NCI-H2227 (cell line): ENCODE measurements around the gene CAMK1D.

Experiments
- DNase-seq: peaks from one replicate; lab custom pipeline; 2025; ENCODE audit not compliant: unreplicated experiment; lab: John Stamatoyannopoulos, UW

The CAMK1D gene

DNA sequence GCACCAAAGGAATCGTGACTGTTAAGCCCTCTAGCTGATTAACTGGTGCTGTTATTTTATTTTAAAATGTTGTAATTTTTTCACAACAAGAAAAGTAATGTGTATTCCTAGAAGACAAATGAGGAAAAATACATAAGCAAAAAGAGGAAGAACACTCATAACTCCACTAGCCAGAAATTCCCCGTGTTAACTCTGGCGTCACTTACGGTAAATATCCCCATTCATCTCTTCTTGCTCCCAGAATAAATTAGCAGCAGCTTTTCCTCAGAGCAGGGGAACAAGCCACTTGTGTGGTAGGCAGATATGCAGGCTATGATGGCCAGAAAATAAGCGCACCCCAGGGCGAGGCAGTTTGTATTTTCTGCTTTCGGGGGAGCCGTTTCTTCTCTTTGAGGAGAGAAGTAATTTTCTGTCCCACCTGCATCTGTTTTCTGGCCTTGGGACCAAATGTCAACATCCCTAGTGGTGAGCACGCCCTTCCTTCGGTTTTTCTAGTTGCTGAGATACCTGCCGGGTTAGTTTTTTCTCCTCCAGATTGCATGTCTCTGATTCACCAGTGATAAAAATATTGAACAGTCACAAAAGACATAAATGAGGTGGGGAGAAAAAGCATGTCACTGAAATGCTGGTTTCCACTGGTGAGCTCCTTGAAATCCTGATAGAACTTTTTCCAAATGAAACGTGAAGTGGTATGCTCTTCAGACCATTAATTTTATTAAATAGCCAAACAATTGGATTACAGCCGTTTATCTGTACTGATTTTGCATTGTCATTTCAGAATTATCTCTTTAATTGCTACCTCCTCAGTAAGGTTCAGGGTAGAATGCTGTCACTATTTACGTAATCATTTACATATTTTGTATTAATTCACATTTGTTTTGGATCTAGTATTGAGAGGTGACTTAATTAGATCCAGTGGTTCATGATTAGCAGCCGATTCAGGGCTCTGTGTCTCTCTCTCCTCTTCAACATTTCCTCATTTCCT, 268.1 kb downstream of the CAMK1D start:
- DNase-seq = no peak

DNA sequence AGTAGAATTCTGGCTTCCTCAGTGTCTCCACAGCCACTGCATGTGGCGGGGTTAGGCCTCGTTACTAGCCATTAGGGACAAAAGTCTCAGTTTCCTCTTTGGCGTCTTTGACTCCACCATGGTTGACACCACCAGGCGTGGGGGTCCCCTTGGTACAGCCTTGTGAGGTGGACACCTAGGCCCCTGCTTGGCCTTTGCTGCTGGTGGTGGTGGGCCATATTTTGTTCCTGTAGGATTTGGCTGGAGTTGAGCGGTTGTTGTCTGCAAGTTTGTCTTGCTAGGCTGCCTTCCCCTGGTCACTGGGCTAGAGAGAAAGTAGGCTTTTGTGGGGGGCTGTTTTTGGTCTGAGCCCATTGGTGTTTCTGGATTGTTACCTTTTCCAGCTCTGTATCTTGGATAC, 272.7 kb downstream of the CAMK1D start:
- no peak for DNase-seq

DNA sequence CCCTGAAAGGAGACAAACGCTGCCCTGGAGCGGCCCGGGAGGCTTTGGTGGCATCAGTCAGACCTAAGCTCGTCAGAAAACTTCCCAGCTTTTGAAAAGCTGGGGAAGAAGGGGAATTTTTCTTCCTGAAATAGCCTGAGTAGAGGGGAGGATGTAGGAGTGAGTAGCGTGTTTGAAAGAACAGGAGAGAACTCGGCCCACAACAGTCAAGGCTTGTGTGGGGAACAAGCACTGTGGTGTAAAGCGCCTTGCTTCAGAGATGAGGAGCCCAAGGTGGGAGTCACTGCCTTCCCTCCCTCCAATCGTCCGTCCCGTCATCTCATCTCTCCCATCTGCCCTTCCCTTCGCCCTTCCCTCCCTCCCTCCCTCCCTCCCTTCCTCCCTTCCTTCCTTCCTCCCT, 273.3 kb downstream of the CAMK1D start:
- no peak for DNase-seq

DNA sequence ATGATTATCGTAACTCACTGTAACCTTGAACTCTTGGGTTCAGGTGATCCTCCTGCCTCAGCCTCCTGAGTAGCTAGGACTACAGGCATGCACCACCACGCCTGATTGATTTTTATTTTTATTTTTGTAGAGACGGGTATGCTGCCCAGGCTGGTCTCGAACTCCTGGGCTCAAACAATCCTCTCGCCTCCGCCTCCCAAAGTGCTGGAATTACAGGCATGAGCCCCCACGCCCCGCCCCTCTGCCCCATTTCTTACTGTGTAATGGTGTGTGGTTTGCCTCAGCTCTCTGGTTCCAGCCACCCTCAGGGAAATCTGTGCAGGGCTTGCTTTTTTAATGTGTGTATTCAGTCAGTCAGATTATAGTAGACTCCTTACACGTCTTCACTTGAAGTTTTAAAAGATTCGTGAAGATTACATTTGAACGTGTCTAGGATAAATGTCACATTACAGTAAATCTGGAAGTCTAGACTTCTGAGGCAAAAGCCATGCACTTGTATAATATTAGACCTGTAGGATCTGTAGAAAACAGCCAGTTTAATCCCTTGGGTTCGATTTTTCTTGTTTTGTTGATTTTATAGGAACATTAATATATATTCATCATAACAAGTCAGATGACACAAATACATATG, 276.2 kb downstream of the CAMK1D start:
- no peak for DNase-seq

DNA sequence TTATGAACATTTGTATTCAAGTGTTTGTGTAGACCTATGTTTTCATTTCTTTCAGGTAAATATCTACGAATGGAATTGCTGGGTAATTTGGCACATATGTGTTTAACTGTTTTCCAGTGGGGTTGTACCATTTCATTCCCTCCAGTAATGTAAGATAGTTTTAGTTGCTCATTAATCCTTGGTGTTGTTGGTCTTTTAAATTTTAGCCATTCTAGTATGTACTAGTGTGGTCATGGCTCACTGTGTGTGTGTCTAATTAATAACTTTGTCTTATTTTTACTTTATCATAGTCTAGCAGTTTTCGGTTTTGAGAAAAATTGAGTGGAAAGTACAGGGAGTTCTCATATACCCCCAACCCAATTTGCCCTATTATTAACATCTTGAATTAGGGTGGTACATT, 278.8 kb downstream of the CAMK1D start:
- DNase-seq = no peak

DNA sequence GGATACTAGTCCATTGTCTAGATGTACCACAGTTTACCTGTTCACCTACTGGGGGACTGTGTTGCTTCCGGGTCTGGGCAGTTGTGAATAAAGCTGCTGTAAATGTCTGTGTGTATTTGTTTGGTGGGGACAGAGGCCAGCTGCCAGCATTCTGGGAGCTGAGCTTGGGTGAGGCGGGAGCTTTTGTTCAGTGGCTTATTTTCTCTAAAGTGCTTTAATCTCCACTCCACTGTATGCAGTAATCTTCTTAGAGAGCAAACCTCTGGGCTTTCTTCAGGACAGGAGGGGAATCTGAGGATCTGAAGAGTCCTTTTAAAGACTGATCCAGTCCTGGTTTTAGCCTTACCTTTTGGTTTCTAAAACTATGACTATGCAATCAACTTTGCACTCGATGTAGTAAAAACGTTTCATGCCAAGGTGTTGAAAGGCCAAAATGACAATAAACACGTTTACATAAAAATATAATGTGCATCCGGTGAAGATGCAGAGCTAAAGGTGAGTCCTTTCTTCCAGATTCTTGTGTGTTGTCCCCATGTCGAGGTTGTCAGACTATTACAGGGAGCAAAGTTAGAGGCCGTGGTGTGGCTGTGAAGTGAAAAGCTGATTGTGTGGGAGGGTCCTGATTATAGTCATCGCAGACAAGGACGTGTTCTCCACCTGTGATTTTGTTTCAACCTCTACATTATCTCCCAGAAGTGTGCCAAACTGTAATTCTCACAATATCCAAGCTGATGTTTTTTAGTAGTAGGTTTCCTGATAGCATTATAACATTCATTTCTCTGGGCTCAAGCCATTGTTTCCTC, 279.8 kb downstream of the CAMK1D start:
- peak; percentile 65 for DNase-seq

DNA sequence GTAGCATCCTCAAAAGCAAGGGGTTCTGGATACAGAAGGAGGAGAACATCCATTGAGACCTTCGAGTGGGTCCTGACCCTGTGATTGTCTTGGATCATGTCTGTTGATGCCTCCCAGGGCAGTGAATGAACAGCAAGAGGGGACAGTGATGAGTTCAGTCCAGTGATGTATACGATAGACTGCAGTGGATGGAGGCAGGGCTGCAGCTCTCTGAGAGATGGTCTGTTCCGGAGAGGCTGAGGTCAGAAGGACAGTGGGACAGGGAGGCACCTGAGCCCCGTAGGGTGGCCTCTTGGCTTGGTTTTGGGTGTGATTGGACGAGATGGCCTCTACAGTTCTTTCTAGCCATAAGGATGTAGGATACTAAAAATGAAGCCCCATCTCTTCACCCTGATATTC, 280.4 kb downstream of the CAMK1D start:
- peak; percentile 20 for DNase-seq

DNA sequence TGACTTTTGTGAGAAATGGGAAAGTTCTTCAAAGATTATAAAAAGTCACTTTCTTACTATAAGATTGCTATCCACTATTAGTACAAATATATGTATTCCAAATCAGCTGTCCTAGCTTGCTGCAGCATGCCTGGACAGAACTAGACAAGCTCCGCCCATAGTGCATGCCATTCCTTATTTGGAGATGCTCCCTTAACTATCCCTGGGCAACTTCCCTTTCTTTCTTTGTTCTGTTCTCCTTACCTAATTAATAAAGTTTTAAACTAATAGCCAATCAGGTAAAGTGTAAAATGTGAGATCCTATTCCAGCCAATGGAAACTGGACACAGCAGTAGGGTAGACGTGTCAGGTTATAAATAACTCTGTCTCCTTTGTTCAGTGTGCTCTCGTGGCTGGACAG, 281.9 kb downstream of the CAMK1D start:
- DNase-seq = no peak

DNA sequence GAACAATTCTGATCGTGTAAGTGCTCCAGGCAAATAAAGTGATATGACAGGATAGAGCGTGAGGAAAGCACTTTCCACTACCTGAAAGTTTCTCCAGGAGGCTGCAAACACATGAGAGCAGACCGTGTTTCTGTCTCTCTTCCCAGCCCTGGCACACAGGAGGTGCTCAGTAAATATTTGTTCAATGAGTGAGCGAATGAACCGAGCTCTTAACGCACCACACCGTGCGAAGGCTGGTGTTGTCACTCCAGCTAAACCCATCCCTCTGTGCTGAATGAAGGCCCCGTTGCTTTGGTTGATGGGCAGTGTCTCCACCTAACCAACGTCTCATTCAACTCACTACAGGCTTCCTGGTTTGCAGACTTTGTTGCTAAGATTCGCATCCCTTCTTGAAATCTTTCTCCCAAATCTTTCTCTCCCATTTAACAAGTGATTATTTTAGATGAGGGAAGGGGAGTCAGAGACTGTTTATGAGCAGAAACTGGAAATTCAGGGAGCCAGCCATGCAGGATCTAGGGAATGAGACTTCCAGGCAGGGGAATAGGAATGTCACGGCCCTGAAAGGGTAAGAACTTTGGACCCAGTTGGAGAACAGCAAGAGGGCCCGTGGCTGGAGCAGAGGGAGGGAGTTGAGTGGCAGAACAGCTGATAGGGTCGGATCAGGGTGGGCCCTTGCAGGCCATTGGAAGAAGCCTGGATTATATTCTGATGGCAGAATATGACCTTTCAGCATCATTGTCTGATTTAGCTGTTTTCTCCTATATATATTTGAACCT, 282.6 kb downstream of the CAMK1D start:
- no peak for DNase-seq

DNA sequence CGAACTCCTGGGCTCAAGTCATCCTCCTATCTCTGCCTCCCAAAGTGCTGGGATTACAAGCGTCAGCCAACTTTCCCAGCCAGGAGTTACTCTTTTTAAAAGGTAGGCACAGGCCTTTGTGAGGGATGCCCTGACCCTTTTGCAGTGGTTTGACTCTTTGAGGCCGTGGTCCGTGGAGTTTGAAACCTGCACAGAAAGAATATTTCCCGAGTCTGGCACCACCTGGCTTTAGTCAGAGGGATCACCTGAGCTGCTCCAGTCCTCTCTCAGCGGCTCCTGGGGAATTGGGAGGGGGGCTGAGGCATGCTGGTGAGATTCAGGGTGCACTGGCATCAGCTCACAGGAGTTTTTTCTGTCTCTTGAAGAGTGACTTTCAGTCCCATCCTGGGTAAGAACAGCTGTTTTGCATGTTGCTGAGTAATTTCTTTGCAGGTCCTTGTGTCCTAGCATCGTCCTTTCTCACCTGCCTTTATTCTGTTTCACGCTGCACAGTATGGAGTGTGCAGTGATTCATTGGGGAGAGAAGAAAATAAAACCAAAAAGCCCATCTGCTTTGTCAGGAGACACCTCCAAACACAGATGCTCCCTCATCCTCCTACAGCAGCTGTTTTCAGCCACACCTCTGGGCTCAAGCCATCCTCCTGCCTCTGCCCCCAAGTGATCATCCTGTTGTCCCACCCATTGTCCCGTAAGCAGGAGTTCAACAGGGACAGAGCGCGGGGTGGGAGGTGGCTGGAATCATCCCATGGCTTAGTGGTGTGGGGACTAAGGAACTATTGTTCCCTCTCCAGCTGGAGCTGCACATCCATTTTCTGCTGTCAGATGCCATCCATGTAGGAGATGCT, 284.7 kb downstream of the CAMK1D start:
- DNase-seq = no peak

DNA sequence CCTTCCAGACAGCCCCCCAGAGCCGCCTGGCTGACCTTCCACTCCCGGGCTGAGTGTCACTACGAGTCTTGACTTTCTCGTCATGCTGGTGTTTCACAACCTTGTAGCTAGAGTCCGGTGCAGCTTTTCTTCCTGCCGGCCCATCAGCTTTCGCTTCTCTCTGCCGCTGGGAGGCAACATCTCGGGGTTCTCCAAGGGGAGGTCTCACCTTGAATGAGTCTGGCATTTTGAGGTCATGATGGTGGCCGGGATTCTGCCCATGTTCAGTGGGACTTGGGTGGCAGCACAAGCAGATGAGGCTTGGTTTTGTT, 285.2 kb downstream of the CAMK1D start:
- DNase-seq = no peak

DNA sequence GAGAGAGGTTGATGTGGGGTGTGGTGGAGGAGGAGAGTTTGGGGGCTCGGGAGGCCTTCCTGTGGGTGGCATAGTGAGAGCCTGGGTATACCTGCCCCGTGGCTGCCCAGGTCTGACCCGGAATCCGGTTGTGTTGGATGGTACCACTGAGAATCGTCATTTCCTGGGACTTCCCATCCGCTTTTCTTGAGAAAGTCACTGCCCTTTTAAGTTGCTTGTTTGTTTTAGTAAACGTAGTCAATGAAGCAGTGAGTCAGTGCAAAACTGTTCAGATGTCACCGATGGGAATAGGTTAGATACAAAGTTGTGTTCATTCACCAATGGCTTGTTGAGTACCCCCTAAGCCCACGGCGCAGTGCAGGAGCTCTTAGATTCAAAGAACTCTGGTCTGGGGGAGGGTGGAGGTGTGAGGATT, 285.8 kb downstream of the CAMK1D start:
- no peak for DNase-seq

DNA sequence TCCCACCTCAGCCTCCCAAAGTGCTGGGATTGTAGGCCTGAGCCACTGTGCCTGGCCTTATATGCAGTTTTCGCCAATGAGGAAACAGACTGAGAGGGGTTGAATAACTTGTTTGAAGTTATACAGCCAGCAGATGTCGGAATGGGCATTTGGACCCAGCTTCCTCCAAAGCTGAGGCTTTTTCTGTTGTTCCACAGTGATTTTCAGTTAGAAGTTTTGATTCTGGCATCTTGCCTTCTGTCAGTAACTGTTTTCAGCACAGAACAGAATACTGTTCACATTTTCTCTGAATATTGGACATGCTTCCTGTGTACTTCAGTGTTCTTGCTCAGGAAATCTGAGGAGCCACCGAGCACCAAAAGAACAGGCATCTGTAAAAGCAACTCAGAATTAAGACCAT, 287.2 kb downstream of the CAMK1D start:
- no peak for DNase-seq

DNA sequence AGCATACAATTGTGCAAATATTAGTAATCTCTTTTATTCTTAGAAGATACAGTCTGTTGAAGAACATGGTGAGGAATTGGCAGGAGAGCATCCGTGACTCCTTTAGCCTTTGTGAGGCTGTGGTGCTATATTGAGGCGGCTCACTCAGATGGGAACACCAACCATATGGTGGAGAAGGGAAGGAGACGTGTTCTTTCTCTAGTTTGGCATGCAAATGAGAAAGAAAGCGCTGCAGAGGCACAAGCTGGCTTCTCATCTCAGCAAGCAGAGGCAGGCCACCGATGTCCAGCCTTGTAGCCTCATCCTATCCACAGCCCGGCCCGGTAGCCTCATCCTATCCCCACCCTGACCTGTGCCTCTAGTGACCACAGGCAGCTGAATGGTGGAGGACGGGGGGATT, 288.3 kb downstream of the CAMK1D start:
- DNase-seq = no peak

DNA sequence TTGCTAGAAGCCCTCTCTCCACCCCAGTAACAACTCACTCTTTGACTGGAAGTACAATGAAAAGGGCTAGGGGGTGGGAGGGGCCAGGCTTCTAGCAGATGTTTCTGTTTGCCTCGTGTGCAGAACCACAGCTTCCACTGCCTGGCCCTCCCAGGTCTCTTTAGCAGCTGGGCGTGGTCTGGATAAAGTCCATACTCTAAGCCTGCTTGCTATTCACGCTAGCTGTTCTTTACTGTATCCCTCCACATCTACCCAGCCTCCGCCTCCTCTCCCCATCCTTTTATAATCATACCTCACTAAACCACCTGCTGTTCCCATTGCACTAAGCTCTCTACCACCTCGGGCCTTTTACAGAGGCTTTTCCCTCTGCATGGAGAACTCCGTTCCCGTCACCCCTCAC, 288.8 kb downstream of the CAMK1D start:
- peak; percentile 24 for DNase-seq

DNA sequence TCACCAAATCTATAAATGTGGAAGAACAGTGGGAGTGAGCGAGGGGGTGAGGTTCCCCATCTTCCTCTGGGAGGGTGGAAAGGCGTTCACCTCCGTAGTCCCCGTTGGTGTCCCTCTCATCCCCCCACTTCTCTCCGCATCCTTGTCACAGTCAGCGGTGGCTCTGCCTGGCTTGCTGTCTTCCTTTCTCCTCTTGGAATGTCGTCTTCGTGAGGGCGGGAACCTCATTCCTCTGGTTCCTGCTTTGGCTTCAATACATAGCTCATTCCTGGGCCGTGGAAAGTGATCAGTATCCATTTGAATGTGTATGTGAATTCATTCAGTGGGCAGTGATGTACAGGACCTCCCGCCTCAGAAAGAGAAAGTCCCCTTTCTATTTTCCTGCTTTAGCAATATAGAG, 289.4 kb downstream of the CAMK1D start:
- no peak for DNase-seq

DNA sequence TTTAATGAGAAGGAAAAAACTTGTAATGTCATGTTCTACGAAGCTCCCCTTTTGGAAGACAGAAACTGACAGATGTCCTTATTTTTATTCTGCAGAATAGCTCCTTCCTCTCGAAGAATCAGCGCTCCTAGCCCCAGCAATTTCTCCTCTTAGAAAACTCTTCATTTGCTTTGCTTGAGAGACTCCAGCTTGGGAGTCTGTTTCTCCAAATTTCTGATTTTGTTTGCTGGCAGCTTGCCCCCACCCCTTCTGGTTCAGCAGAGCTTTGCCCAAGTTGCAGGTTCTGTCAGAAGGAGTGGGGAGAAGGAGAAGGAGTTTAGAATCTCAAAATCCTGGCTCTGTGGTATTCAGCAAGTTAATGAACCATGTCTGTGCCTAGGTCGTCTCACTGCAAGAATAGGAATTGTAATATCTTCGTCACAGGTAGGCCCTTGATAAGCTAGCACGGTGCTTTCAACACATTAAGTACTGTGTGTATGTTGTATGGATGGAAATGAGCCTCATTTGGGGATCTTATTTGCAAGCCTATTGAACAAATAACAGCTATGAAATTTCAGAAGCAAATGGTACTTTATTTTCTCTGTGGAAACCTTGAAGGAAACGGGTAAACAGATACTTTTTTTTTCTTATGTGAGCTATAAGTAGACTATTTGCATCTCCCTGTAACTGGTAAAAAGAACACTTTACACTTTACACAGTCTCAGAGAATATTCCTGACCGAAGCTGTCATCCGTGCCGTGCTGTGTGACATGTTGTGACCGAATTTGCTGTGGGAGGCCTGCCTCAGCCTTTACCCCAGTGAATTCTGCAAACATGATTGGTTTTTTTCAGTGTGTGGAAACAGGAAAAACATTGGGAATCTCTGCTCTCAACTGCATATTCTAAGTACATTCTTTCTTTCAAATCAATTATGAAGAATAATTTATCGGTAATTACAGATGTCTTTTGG, 290.9 kb downstream of the CAMK1D start:
- no peak for DNase-seq

DNA sequence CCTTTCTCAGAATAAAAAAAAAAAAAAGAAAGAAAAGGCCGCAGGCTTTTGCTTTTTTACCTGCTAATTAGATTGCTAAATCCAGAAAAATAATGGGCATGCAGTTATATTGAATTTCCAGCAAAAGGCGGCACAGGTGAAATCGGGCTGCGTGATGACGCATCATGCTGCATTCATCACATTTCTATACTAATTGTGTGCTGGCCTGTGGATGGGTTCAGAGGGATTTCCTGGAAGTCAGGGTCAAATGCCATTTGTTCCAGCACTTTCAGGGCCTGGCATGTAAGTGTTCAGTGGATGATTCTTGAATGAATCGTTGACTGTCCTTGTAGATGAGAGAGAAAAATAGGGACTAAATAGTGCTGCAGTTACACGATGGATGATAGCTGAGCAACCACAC, 292.7 kb downstream of the CAMK1D start:
- DNase-seq = no peak

DNA sequence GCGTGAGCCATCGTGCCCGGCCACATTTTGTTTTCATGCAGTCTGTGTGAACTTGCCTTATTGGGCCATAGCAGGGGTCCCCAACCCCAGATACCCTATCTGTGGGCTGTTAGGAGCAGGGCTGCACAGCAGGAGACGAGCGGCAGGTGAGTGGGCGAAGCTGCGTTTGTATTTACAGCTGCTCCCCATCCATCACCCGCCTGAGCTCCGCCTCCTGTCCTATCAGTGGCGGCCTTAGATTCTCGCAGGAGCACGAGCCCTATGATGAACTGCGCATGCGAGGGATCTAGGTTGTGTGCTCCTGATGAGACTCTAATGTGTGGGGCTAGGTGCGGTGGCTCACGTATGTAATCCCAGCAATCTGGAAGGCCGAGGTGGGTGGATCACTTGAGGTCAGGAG, 293.9 kb downstream of the CAMK1D start:
- no peak for DNase-seq
